Lung (tissue), 12 donors: ENCODE data around the gene PDCD1LG2. TPM values are rescaled to one million over a fixed set of nuclear protein-coding genes. Genes with fewer than 3 reads are reported as not detected.

ENCODE experiments used
- ATAC-seq: fragments of 200-7000 bp; cut with Tn5 transposase; one replicate; pipeline ENCODE4 v1.9.1; 2020; ENCODE audit warnings: moderate number of reproducible peaks; ENCODE audit not compliant: insufficient read depth, low FRiP score
- DNase-seq, 3 donors: peaks; one replicate each; pipeline ENCODE4 v3.0.0-alpha.2; 2013 to 2017
- H3K27ac ChIP-seq, 2 donors: one replicate each; pipeline ENCODE4 v1.5.1; 2013; ENCODE audit warnings: mild to moderate bottlenecking in 2 of 2, moderate library complexity in 2 of 2, control low read depth in 1 of 2, inconsistent platforms in 1 of 2, low read depth in 1 of 2, low read length in 1 of 2
- H3K27me3 ChIP-seq, 3 donors: one replicate each; pipeline ENCODE4 v1.5.1; 2013; ENCODE audit warnings: low read length in 2 of 3; ENCODE audit not compliant: control insufficient read depth in 3 of 3, insufficient read depth in 3 of 3
- H3K36me3 ChIP-seq, 4 donors: one replicate each; pipeline ENCODE4 v1.5.1; 2013; ENCODE audit warnings: low read length in 4 of 4, mild to moderate bottlenecking in 1 of 4, moderate library complexity in 1 of 4; ENCODE audit not compliant: control insufficient read depth in 4 of 4, insufficient read depth in 4 of 4
- H3K4me1 ChIP-seq, 5 donors: one replicate each; pipeline ENCODE4 v1.5.1; 2013; ENCODE audit warnings: low read length in 5 of 5, mild to moderate bottlenecking in 2 of 5, moderate library complexity in 1 of 5; ENCODE audit not compliant: control insufficient read depth in 5 of 5, insufficient read depth in 5 of 5
- H3K4me3 ChIP-seq: one replicate; pipeline ENCODE4 v1.5.1; 2013; ENCODE audit warnings: mild to moderate bottlenecking, control low read depth, moderate library complexity
- H3K9ac ChIP-seq, 2 donors: one replicate each; pipeline ENCODE4 v1.5.1; 2013; ENCODE audit warnings: low read length in 2 of 2, control low read depth in 1 of 2; ENCODE audit not compliant: insufficient read depth in 1 of 2
- H3K9me3 ChIP-seq, 4 donors: one replicate each; pipeline ENCODE4 v1.5.1; 2013; ENCODE audit warnings: low read length in 3 of 4, mild to moderate bottlenecking in 1 of 4, moderate library complexity in 1 of 4; ENCODE audit not compliant: control insufficient read depth in 4 of 4, insufficient read depth in 3 of 4
- WGBS, 2 donors: extraction: QIAGEN DNeasy Blood & Tissue Kit; methylation state at CpG; one replicate each; pipeline ENCODE4 v1.1.7; 2013; 5-methylcytosine and 5-hydroxymethylcytosine counted together
- polyA plus RNA-seq, 2 donors: library from polyadenylated mRNA; stranded (reverse); fragments of 200-250 nt; gene quantifications; one replicate each; pipeline ENCODE4 v1.2.1, GENCODE V29; 2013
- total RNA-seq, 2 donors: library from RNA; depleted of rRNA in 1 of 2; stranded (reverse); fragments of >200 nt in 1 of 2; gene quantifications; one replicate each; pipeline ENCODE4 v1.2.1, GENCODE V29; 2014 to 2021
- TF ChIP-seq, protein P1 (sequence below): IDR thresholded peaks from 2 replicates; pipeline ENCODE4 v1.5.1; 2012; ENCODE audit warnings: mild to moderate bottlenecking; ENCODE audit errors: control extremely low read depth, extremely low read depth
- donor health status: control.
- donor health status: control.
- donor health status: Bipolar disorder and iron deficiency.
- donor health status: healthy.
- donor health status: DM: yes; HTN: yes; CAD: no.

Gene PDCD1LG2
- total and polyA plus RNA-seq, 4 donors: 0.87 to 6.7 (median 3.1) TPM

- Histone ChIP-seq H3K27me3 (no peaks in the 10 kb centered on the region), H3K9ac (no peak overlapping the region), H3K4me1 (no peaks in the 10 kb centered on the region), H3K9me3 (no peaks in the 10 kb centered on the region), H3K36me3 (no peaks in the 10 kb centered on the region), H3K4me3 (no peak overlapping the region), H3K27ac (no peak overlapping the region)
- no peak for DNase-seq
- TF ChIP-seq, protein P1, sequence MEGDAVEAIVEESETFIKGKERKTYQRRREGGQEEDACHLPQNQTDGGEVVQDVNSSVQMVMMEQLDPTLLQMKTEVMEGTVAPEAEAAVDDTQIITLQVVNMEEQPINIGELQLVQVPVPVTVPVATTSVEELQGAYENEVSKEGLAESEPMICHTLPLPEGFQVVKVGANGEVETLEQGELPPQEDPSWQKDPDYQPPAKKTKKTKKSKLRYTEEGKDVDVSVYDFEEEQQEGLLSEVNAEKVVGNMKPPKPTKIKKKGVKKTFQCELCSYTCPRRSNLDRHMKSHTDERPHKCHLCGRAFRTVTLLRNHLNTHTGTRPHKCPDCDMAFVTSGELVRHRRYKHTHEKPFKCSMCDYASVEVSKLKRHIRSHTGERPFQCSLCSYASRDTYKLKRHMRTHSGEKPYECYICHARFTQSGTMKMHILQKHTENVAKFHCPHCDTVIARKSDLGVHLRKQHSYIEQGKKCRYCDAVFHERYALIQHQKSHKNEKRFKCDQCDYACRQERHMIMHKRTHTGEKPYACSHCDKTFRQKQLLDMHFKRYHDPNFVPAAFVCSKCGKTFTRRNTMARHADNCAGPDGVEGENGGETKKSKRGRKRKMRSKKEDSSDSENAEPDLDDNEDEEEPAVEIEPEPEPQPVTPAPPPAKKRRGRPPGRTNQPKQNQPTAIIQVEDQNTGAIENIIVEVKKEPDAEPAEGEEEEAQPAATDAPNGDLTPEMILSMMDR: no peak
- no peak for ATAC-seq
- WGBS, 2 donors: 80 to 81% methylated on average over 4 of the region's 4 CpGs
Observed at GRCh38 chr9:5549658-5550650, 39.6 kb downstream of the PDCD1LG2 start.

- no peak for DNase-seq
- no peak overlapping the region for H3K27ac ChIP-seq
- no peaks in the 10 kb centered on the region for H3K9me3 ChIP-seq
- no peak overlapping the region for H3K4me3 ChIP-seq
- ATAC-seq: no peak
- no peaks in the 10 kb centered on the region for H3K4me1 ChIP-seq
- H3K27me3 ChIP-seq: no peaks in the 10 kb centered on the region
- TF ChIP-seq, protein P1: no peak
- no peaks in the 10 kb centered on the region for H3K36me3 ChIP-seq
- WGBS, 2 donors: 89 to 95% methylated on average over 4 of the region's 4 CpGs
- no peak overlapping the region for H3K9ac ChIP-seq
Observed at GRCh38 chr9:5551368-5552150, 41.2 kb downstream of the PDCD1LG2 start.

- ATAC-seq: no peak
Observed at GRCh38 chr9:5552301-5552700, 42.0 kb downstream of the PDCD1LG2 start.

More at GRCh38 chr9:5552301-5552700, 42.0 kb downstream of the PDCD1LG2 start:
- no peak overlapping the region for H3K4me3 ChIP-seq
- H3K9me3 ChIP-seq: no peaks in the 10 kb centered on the region
- no peak overlapping the region for H3K27ac ChIP-seq
- no peaks in the 10 kb centered on the region for H3K27me3 ChIP-seq
- DNase-seq: no peak
- 93 to 94% methylated on average over 3 of the region's 3 CpGs for WGBS, 2 donors
- no peak overlapping the region for H3K9ac ChIP-seq
- no peaks in the 10 kb centered on the region for H3K36me3 ChIP-seq
- TF ChIP-seq, protein P1: no peak
- peaks cover 0 to 4% (median 0%) of the 10 kb centered on the region in 5 donors for H3K4me1 ChIP-seq
